ENCODE measurements around the gene KLHL6. TPM values are rescaled to one million over a fixed set of nuclear protein-coding genes. Genes with fewer than 3 reads are reported as not detected.

KLHL6 gene
- polyA plus RNA-seq, 1 experiment: not detected

DNA sequence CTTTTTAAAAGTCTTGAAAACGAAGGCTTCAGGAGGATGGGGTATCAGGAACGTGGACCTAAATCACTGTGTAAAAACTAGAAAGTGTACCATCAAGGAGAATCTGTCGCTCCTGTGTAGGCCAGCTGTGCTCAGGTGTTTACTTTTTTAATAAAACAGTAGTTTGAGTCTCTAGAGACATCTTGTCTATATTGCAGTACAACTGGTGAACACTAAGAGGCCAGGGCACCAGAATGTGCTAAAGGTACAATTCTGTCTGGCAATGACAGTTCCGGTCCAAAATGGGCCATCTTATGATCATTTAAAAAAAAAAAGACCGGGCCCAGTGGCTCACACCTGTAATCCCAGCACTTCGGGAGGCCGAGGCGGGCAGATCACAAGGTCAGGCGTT, 65.3 kb downstream of the KLHL6 start:
- Histone ChIP-seq H3K4me3 (ENCODE audit: low read depth, low read length) (no peak overlapping the region), H3K9me3 (ENCODE audit: control insufficient read depth, insufficient read depth, low read length) (peaks cover 6% of the 10 kb centered on the region), H3K27ac (ENCODE audit: low read depth, low read length) (no peak overlapping the region), H3K27me3 (ENCODE audit: control insufficient read depth, insufficient read depth, low read length) (peaks cover 12% of the 10 kb centered on the region)
- no peak for TF ChIP-seq CTCF (IDR thresholded peaks at IDR 0.05; ENCODE audit: low read depth, low read length)
- ChIA-PET POLR2A (interaction anchor here (1.1 kb wide), 1 partner anchor 394 kb away, joined by 3 read pairs; the partner anchor contains the start of gene PARL), CTCF (interaction anchor here (1.5 to 2.0 kb wide), 2 partner anchors 10 to 395 kb away, joined by 6 to 8 read pairs; partner anchors contain the start of gene PARL)
- DNase-seq (ENCODE audit: low read depth, low spot score): no peak

DNA sequence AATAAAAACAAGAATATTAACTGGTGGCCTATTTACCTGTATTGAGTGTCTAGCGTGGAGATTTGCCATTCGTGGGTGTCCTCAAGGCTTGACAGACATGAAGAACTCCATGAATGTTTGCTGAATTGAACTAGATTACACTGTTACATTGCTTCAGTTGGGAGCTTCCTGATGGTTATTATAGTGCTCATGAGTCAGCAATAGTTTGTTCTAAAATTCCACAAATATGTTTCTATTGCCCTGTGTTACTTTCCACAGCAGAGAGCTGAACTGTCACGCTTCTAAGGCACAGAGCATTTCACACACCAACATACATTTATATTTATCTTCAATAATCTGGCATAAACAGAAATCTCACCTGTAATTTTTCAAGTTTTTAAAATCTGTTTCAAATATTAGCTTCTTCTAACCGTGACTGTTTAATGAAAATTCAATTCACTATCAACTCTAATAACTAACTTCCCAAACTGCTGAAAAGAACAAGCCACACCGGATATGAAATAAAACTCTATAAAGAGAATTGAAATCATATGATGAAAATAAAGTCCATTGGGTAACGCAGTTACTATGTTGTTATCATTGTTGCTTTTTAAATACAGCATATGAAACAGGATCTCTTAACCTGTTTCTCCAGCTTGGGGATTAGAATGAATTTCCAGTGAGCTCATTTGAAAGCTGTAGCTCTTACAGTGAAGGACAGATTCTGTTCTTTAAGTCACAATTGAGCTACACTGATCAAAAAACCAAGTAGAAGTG, 65.9 kb downstream of the KLHL6 start:
- Histone ChIP-seq H3K4me3 (ENCODE audit: low read depth, low read length) (no peak overlapping the region), H3K27me3 (ENCODE audit: control insufficient read depth, insufficient read depth, low read length) (peaks cover 12% of the 10 kb centered on the region), H3K27ac (ENCODE audit: low read depth, low read length) (no peak overlapping the region), H3K9me3 (ENCODE audit: control insufficient read depth, insufficient read depth, low read length) (peaks cover 6% of the 10 kb centered on the region)
- ChIA-PET CTCF (interaction anchor here (0.5 to 2.0 kb wide), 3 partner anchors 10 to 395 kb away, joined by 4 to 8 read pairs (median 6); partner anchors contain the start of gene PARL), POLR2A (interaction anchor here (1.1 kb wide), 1 partner anchor 395 kb away, joined by 3 read pairs; the partner anchor contains the start of gene PARL)
- no peak for TF ChIP-seq CTCF (IDR thresholded peaks at IDR 0.05; ENCODE audit: low read depth, low read length)
- DNase-seq (ENCODE audit: low read depth, low spot score): no peak

- TF ChIP-seq CTCF (IDR thresholded peaks at IDR 0.05; ENCODE audit: low read depth, low read length): no peak
- CTCF ChIA-PET: interaction anchor here (1.2 to 2.0 kb wide), 3 partner anchors 9 to 397 kb away, joined by 5 to 8 read pairs (median 5); partner anchors contain the start of gene PARL
- POLR2A ChIA-PET: no interaction called here
- H3K27me3 ChIP-seq (ENCODE audit: control insufficient read depth, insufficient read depth, low read length): peaks cover 7% of the 10 kb centered on the region
- DNase-seq (ENCODE audit: low read depth, low spot score): no peak
- H3K27ac ChIP-seq (ENCODE audit: low read depth, low read length): no peak overlapping the region
- H3K9me3 ChIP-seq (ENCODE audit: control insufficient read depth, insufficient read depth, low read length): peaks cover 6% of the 10 kb centered on the region
- no peak overlapping the region for H3K4me3 ChIP-seq (ENCODE audit: low read depth, low read length)
Observed at GRCh38 chr3:183488343-183488742, 67.2 kb downstream of the KLHL6 start.

DNA sequence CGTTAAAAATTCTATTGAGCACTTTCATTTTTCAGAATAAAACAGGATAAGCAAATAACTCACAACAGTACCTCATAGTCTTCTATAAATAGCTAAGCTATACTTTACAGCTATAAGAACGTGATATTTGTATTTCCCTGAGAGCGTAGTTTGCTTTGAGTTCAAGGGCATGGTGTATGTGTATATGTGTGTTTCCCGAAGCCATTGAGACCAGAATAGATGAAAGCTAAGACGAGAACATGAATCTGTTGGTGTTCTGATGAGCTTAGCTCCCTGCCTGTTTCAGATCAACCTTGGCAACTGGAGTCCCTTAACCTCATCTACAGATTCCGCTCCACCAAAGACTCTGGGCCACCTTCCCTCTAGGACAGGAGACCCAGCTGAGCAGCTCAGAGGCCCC, 67.6 kb downstream of the KLHL6 start:
- DNase-seq (ENCODE audit: low read depth, low spot score): no peak
- CTCF ChIA-PET: interaction anchor here (0.7 to 2.0 kb wide), 3 partner anchors 8 to 279 kb away, joined by 3 to 5 read pairs (median 5); no protein-coding TSS in a partner anchor
- POLR2A ChIA-PET: no interaction called here

More for the DNA sequence above, 67.6 kb downstream of the KLHL6 start:
- Histone ChIP-seq H3K4me3 (ENCODE audit: low read depth, low read length) (no peak overlapping the region), H3K9me3 (ENCODE audit: control insufficient read depth, insufficient read depth, low read length) (peaks cover 6% of the 10 kb centered on the region), H3K27ac (ENCODE audit: low read depth, low read length) (no peak overlapping the region), H3K27me3 (ENCODE audit: control insufficient read depth, insufficient read depth, low read length) (peaks cover 7% of the 10 kb centered on the region)
- TF ChIP-seq CTCF (IDR thresholded peaks at IDR 0.05; ENCODE audit: low read depth, low read length): no peak
